ENCODE results near the gene APOBEC3F.
"Not testable (repeated sequence)": the region's sequence is repeated elsewhere in the genome, so short reads cannot be mapped to it uniquely, and the experiment has no call there.

APOBEC3F gene

GRCh38 chr22:39076155-39077025 is 35.7 kb downstream of the APOBEC3F start:
- not testable (repeated sequence) for DNase-seq

- peak in 1 of 4 experiments; percentile 29 for DNase-seq
Measured at GRCh38 chr22:39077026-39077840, 36.6 kb downstream of the APOBEC3F start, which contains the start of gene APOBEC3G. Gene APOBEC3G, plus strand, starts transcription at chr22:39077275. Its CDS starts 87 bp downstream, at chr22:39077362.

DNA sequence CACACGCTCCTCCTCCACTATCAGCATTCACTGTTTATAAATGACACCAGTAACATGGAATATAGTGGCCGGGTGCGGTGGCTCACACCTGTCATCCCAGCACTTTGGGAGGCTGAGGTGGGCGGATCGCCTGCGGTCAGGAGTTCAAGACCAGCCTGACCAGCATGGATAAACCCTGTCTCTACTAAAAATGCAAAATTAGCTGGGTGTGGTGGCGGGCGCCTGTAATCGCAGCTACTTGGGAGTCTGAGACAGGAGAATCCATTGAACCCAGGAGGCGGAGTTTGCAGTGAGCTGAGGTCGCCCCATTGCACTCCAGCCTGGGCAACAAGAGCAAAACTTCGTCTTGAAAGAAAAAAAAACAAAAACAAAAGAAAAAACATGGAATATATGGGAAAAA is 37.2 kb downstream of the APOBEC3F start:
- DNase-seq: not testable (repeated sequence)

DNA sequence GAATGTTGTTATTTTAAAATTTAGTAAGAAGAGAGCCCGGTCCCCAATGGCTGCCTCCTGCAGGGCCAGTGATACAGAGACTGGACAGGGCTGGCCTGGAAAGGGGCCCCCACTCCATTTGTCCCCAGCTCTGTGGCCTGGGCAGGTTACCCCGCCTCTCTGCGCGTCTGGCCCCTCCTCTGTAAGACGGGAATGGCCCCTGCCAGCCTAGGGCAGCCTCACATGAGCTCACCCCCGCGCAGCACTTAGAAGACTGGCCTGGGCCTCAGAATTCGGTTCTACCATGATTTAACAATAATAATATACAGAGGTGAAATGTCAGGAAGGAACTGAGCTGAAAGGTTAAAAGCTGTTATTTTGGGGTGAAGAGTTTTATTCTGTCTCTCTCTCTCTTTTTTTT is 37.7 kb downstream of the APOBEC3F start:
- no peak for DNase-seq

- not testable (repeated sequence) for DNase-seq
Measured at GRCh38 chr22:39079054-39079637, 38.5 kb downstream of the APOBEC3F start.

GRCh38 chr22:39080052-39080762 is 39.5 kb downstream of the APOBEC3F start:
- DNase-seq: no peak

- no peak for DNase-seq
Measured at GRCh38 chr22:39081016-39081415, 40.4 kb downstream of the APOBEC3F start.

GRCh38 chr22:39081598-39081997 is 40.9 kb downstream of the APOBEC3F start:
- no peak for DNase-seq

GRCh38 chr22:39083212-39084165 is 42.8 kb downstream of the APOBEC3F start:
- no peak for DNase-seq

GRCh38 chr22:39084666-39085065 is 44.0 kb downstream of the APOBEC3F start:
- DNase-seq: no peak

- no peak for DNase-seq
Measured at GRCh38 chr22:39087098-39087497, 46.4 kb downstream of the APOBEC3F start.

DNA sequence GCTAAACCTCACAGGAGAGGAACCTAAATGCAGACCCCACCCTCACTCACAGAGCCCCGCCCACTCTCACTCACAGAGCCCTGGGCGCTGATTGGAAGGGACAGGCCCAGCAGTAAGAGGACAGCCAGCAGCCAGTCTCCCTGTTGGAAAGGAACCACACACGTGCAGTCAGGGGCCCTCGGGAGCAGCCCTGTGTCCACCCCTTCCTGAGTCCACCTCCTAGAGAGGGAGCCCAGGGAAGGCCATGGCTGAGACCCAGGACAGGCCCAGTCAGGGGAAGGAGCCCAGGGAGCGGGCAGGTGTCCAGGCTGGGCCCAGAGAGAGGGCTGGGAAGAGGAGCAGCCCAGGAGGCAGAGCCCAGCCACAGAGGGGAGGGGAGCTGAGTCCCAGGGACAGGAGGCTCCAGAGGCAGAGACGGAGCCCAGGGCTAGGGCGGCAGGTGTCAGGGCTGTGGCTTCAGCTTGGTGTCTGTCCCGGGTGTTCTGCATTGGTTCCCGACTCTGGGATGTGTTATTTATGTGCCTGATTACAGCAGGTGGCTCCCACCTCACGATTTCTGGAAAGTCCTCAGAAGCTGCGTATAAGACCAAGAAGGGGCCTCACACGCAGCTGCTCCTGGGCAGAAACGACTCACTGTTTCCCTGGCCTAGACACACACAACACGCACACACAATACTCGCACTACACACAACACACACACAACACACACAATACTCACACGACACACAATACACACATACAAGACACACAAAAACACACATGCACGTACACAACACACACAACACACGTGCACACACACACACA is 47.4 kb downstream of the APOBEC3F start:
- no peak for DNase-seq

- DNase-seq: no peak
Measured at GRCh38 chr22:39088685-39089032, 48.0 kb downstream of the APOBEC3F start.

GRCh38 chr22:39089928-39090327 is 49.3 kb downstream of the APOBEC3F start:
- DNase-seq: no peak

DNA sequence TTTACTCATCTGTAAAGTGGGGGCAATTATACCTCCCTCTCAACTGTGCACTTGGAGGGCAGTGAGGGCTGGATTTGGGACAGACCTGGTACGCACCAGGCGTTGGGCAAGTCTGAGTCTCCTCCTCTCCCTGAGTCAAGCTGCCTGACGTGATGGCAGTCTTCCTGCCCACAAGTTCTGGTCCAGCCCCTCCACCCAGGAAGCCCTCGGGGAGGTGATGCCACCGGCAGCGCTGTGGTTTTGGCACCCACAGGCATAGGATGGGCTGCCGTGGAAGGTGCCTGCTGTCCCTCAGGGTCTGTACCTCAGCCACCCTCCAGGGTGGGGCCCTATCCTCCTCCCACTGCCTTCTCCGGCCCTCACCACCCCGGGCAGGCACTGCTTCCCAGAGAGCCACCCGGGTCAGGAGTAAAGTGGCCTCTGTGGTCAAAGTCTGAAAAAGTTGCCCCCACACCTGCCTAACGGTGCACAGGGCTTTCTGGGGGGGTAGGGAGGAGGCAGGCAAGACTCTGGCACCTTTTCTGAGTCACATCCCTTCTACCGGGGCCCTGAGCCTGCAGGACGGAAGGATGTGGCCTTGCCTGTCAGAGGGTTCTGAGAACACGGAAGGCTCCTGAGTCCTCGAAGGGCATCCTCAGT is 49.9 kb downstream of the APOBEC3F start:
- DNase-seq: peak; percentile 20 to 76 (median 47)

DNA sequence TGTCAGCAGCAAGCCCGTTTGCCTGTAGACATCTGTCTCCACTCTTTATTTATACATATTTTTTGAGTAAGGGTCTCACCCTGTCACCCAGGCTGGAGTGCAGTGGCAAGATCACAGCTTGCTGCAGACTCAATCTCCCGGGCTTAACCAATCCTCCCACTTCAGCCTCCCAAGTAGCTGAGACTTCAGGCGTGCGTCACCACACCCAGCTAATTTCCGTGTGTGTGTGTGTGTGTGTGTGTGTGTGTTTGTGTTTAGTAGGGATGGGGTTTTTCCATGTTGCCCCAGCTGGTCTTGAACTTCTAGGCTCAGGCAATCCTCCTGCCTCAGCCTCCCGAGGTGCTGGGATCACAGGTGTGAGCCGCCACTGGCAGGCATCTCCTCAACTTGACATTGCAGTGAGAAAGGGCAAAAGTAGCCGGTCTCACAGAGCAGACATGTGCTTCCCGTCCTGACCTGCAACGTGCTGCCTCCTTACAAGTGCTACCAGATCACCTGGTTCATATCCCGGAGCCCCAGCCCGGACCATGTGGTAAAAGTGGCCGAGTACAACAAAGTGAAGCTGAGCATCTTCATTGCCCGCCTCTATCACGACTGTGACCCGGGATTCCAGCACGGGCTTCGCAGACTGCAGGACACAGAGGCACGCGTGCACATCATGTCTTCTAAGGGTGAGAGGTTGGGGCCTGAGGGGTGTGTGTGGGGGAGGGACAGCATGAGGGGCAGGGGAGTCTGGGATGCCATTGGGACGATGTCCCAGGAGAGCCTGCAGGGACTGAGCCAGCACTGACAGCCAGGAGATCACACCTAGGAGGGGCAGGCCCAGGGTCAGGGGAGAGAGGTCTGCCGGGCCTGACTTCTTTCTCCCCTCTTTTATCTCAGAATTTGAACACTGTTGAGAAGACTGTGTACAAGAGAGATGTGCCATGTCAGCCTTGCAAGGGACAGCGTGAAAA is 50.7 kb downstream of the APOBEC3F start:
- DNase-seq: no peak

DNA sequence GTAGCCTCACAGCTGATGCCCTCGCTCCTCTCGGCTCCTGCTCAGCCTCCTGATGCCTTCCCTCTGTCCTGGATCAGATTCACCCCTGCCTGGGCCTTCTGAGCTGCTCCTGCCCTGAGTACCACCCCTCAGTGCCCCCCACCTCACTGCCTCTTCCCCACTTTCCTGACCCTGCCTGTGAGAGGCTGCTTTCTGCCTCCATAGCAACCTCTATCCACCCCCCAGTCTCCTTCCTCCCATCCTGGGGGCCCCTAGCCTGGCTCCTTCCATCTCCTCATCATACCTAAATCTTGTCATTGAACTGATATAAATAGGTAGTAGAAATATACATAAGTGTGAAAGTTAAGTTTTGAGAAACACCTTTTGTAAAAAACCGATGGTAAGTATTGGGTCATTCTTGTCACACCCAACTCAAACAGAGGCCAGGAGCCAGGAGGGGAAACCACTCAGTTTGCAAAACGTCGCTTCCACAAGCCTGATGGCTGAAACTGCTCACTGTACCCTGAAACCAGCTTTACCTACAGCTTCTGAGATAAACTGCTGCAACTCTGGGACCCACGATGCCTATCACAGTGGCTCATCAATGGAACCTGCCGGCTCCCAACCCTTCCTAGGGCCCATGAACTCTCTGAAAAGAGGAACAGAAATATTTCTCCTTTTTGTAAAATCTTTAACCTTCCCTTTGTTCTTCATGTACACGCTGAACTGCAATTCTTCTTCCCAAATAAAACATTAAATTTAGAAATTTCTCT is 51.6 kb downstream of the APOBEC3F start:
- DNase-seq: no peak

DNA sequence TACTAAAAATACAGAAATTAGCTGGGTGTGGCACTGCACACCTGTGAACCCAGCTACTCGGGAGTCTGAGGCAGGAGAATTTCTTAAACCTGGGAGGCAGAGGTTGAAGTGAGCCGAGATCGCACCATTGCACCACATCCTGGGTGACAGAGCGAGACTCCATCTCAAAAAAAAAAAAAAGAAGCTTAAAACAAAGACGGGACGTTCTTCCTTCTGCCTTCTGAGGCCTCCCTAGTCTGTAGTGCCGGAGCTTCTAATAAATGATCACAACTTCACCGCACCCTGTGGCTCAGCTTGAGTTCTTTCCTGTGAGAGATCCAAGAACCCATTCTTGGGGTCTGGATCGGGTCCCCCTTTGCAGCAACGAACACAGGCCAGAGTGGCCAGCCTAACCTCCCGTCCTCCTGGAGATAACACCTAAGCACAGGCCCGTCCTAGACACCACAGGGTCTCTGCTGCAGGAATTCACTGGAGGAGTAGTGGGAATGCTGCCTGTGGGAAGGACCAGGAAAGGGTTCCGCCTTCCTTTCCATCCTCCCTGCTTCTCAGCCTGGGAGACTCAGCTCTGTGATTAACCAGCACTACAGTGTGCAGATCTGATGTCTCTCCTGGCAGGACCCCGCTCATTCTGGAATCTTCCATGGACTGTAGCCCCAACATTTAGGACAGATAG is 54.2 kb downstream of the APOBEC3F start:
- DNase-seq: no peak
